Thymus (tissue), 11 donors: ENCODE measurements around the gene DEAF1. TPM values are rescaled to one million over a fixed set of nuclear protein-coding genes. Genes with fewer than 3 reads are reported as not detected.

Source experiments
- DNase-seq, 9 donors: peaks; one replicate each; pipeline ENCODE4 v3.0.0-alpha.2; 2013; ENCODE audit warnings: low spot score in 9 of 9, low read depth in 6 of 9, missing footprints in 1 of 9
- H3K27ac ChIP-seq, 2 donors: one replicate each; pipeline ENCODE4 v1.5.1; 2013; ENCODE audit warnings: control low read depth in 1 of 2, low read depth in 1 of 2, low read length in 1 of 2, mild to moderate bottlenecking in 1 of 2, moderate library complexity in 1 of 2
- H3K27me3 ChIP-seq, 2 donors: one replicate each; pipeline ENCODE4 v1.5.1; 2013; ENCODE audit warnings: low read length in 1 of 2; ENCODE audit not compliant: control insufficient read depth in 2 of 2, insufficient read depth in 1 of 2
- H3K36me3 ChIP-seq, 2 donors: one replicate each; pipeline ENCODE4 v1.5.1; 2013; ENCODE audit warnings: low read length in 1 of 2, mild to moderate bottlenecking in 1 of 2, moderate library complexity in 1 of 2; ENCODE audit not compliant: control insufficient read depth in 2 of 2, insufficient read depth in 2 of 2
- H3K4me1 ChIP-seq, 2 donors: one replicate each; pipeline ENCODE4 v1.5.1; 2013; ENCODE audit warnings: low read length in 2 of 2; ENCODE audit not compliant: control insufficient read depth in 2 of 2, insufficient read depth in 2 of 2
- H3K4me3 ChIP-seq, 2 donors: one replicate each; pipeline ENCODE4 v1.5.1; 2013; ENCODE audit warnings: low read length in 2 of 2, control low read depth in 1 of 2, mild to moderate bottlenecking in 1 of 2
- H3K9me3 ChIP-seq, 2 donors: one replicate each; pipeline ENCODE4 v1.5.1; 2013; ENCODE audit warnings: low read length in 1 of 2, mild to moderate bottlenecking in 1 of 2; ENCODE audit not compliant: control insufficient read depth in 2 of 2, insufficient read depth in 1 of 2
- WGBS: extraction: QIAGEN DNeasy Blood & Tissue Kit; methylation state at CpG from one replicate; pipeline ENCODE4 v1.1.7; 2013; 5-methylcytosine and 5-hydroxymethylcytosine counted together
- polyA plus RNA-seq: library from polyadenylated mRNA; stranded (reverse); fragments of 200-250 nt; gene quantifications from one replicate; pipeline ENCODE4 v1.2.3, GENCODE V29; 2013
- total RNA-seq: library from RNA; stranded (reverse); fragments of 120-200 nt; gene quantifications from one replicate; pipeline ENCODE4 v1.2.4, GENCODE V29; 2013
- donor health status: healthy.

The DEAF1 gene
- total and polyA plus RNA-seq, 2 donors, result 20.7 to 27.2 TPM

GRCh38 chr11:680476-680875 lies 14.5 kb downstream of the DEAF1 start:
- WGBS, result 93% methylated on average over 19 of the region's 19 CpGs
- Histone ChIP-seq H3K4me3 (no peak overlapping the region), H3K36me3 (peaks cover 64 to 85% of the 10 kb centered on the region in 2 donors), H3K4me1 (no peaks in the 10 kb centered on the region), H3K9me3 (peaks cover 0 to 2% of the 10 kb centered on the region in 2 donors), H3K27me3 (no peaks in the 10 kb centered on the region), H3K27ac (no peak overlapping the region)
- no peak for DNase-seq

DNA sequence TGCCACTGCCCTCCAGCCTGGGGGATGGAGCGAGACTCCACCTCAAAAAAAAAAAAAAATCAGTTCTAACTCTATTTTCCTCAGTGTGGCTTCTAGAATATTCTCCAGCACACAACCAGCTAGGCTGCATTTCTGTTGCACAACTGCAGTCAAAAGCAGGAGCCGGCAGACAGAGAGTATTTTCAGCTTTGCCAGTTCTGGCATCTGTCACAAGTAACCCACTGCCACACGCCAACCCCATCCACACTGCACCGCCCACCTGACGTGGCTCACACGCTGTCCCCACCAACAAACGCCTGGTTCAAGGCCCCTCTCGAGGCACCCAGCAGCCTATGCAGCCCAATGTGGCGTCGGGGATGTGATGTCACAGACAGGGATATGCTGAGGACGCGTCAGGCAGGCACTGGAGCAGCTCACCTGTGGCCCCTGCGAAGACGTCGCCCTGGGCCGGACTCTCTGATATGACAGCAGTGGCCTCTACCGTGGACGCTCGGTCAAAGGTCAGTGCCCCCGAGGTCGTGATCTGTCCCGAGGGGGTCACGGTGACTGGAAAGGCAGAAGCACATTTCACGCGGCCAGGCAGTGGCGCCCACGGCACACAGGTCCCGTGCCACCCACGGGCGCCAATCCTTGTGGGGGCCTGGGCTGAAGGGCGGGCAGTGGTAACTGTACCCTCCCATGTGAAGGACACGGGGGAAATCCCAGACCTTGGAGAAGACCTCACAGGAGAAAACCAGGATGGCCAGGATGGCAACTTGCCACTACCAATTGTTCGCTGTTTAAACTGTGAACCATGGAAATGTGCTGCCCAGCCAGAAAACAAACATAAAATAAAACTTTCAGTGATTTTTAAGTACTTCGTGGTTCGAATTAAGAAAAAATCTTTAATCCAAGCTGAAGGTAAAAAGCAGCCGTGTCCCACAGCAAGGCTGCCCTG lies 15.5 kb downstream of the DEAF1 start:
- no peak for DNase-seq
- no peaks in the 10 kb centered on the region for H3K4me1 ChIP-seq
- no peaks in the 10 kb centered on the region for H3K27me3 ChIP-seq
- peaks cover 58 to 83% of the 10 kb centered on the region in 2 donors for H3K36me3 ChIP-seq
- peaks cover 0 to 2% of the 10 kb centered on the region in 2 donors for H3K9me3 ChIP-seq
- H3K4me3 ChIP-seq, result no peak overlapping the region
- 98% methylated on average over 36 of the region's 36 CpGs for WGBS
- no peak overlapping the region for H3K27ac ChIP-seq

DNA sequence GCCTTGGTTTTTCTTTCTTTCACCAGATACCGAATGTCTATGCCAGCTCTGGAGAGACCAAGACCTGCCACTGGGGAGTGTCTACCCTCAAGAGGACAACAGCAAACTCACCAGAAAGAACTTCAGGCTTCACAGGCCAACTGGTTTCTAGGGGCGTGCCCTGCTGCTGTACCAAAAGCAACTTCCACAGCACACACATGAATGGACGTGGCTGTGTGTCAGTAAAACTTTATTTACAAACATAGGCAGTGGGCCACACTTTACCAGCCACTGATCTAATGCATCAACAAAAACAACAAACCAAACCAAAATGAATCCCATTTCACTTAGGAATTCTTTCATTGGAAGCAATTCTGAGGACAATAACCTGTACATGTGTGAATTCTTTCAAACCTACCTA lies 16.7 kb downstream of the DEAF1 start:
- Histone ChIP-seq H3K4me3 (no peak overlapping the region), H3K27me3 (no peaks in the 10 kb centered on the region), H3K27ac (no peak overlapping the region), H3K36me3 (peaks cover 59 to 84% of the 10 kb centered on the region in 2 donors), H3K4me1 (no peaks in the 10 kb centered on the region), H3K9me3 (peaks cover 0 to 2% of the 10 kb centered on the region in 2 donors)
- 98% methylated on average over 3 of the region's 3 CpGs for WGBS
- no peak for DNase-seq

DNA sequence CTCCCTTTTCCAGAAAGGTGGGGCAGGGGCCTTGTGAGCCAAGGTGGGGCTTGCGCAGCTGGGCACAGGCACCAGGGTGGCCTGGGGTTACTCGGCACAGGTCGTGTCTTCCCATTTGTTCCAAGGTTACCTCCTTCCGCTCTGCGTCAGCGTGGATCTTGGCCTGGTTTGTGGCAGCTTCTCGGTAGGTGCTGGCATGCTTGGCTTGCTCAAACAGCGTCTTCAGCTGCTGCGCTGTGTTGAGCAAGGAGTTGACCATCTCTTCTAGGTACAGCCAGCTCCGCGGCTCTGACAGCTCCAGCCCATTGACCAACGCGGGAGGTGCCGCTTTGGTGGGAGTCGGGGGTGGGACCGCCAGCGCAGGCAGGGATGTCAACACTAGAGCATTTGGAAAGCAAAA lies 20.6 kb downstream of the DEAF1 start:
- DNase-seq, result no peak
- WGBS, result 96% methylated on average over 17 of the region's 17 CpGs
- peaks cover 36 to 58% of the 10 kb centered on the region in 2 donors for H3K36me3 ChIP-seq

DNA sequence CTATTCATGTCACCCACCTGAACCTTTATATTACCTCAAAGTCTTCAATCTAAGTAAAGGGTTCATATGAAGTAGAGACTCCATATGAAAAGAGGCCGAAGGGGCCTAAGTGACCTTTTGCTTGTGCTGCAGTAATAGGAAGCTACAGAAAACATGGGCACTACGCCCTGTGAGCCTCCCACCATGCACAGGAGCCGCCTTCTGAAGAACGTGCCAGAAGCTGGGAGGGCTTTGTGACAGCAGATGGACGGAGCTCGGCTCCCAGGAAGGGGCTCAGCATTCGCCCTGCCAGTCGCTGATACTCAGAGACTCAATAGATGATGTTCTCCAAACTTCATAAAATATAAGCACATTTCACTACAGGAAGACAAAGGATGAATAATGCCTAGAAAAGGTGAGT lies 21.2 kb downstream of the DEAF1 start:
- WGBS, result 98% methylated on average over 8 of the region's 8 CpGs
- no peak for DNase-seq
- Histone ChIP-seq H3K9me3 (no peaks in the 10 kb centered on the region), H3K36me3 (peaks cover 35 to 53% of the 10 kb centered on the region in 2 donors), H3K4me3 (no peak overlapping the region), H3K27me3 (no peaks in the 10 kb centered on the region), H3K27ac (no peak overlapping the region), H3K4me1 (no peaks in the 10 kb centered on the region)

More for the DNA sequence above, 20.6 kb downstream of the DEAF1 start:
- Histone ChIP-seq H3K9me3 (no peaks in the 10 kb centered on the region), H3K27me3 (no peaks in the 10 kb centered on the region), H3K27ac (no peak overlapping the region), H3K4me1 (no peaks in the 10 kb centered on the region), H3K4me3 (no peak overlapping the region)

DNA sequence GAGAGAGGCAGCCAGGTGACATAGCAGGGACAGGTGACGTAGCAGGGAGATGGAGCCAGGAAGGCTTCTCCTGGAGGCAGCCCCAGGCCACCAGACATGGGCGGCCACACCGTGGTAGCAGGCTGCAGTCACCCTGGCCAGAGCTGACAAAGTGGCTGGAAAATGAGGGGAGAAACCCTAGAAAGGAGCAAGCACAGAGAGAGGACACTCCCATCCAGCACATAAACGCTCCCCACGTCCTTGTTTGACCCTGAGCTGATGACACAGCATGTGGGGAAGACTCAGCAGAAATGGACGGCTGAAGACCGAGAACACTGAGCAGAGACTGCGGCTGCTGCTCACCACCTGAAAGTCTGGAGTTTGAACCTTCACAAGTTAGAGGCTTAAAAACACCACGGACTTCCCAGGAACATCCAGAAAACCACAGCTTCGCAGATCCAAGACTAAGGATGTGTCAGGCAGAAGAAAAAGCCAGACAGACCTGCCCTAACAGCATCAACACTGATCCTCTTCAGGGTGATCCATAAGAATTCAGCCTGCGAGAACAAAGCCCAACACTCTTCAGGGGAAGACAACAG lies 29.2 kb downstream of the DEAF1 start:
- no peak for DNase-seq
- Histone ChIP-seq H3K9me3 (no peaks in the 10 kb centered on the region), H3K36me3 (peaks cover 30 to 36% of the 10 kb centered on the region in 2 donors), H3K27ac (no peak overlapping the region), H3K27me3 (no peaks in the 10 kb centered on the region), H3K4me3 (no peak overlapping the region), H3K4me1 (no peaks in the 10 kb centered on the region)
- WGBS, result 87% methylated on average over 11 of the region's 11 CpGs

DNA sequence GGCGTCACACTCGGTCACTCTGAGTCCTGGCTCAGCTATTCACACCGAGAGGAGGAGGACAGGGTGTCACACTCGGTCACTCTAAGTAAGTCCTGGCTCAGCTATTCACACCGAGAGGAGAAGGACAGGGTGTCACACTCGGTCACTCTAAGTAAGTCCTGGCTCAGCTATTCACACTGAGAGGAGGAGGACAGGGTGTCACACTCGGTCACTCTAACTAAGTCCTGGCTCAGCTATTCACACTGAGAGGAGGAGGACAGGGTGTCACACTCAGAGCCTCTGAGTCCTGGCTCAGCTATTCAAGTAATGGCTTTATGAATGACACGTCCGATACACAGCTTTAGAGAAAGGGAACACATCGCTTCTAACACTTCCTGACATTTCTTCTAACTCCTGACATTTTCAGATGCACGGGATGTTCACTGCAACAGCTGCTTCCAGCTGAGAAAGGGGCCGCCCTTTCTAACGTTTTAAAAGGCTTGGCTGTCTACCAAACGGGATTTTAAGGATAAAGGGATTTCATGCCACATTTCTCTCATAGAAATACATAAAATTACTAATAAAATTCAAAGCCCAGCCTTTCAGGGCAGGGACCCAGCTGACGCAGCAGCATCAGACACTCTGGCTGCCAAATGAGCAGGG lies 29.8 kb downstream of the DEAF1 start:
- no peak overlapping the region for H3K4me3 ChIP-seq
- H3K27me3 ChIP-seq, result no peaks in the 10 kb centered on the region
- WGBS, result 97% methylated on average over 15 of the region's 15 CpGs
- H3K36me3 ChIP-seq, result peaks cover 36 to 38% of the 10 kb centered on the region in 2 donors
- H3K27ac ChIP-seq, result no peak overlapping the region
- no peak for DNase-seq
- no peaks in the 10 kb centered on the region for H3K4me1 ChIP-seq
- H3K9me3 ChIP-seq, result no peaks in the 10 kb centered on the region

DNA sequence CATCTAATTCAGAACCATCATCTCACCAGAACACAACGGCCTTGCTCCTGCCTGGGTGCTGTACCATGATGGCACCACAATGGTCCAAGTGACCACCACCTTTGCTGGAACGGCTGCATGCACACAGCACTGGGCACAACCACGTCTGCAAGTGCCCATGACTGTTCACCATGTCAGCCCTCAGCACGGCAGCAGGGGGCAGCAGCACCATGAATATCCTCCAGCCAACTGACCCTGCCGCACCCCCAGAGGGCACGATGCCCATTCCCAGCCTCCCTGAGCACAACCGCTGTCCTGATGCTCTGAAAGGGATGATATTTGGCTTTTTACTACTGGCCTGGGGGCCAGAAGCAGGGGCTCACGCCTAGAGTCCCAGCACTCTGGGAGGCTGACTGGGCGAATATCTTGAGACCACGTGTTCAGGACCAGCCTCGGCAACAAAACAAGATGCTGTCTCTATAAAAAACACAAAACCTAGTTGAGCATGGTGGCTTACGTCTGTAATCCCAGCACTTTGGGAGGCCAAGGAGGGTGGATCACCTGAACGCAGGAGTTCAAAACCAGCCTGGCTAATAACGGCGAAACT lies 32.2 kb downstream of the DEAF1 start:
- no peaks in the 10 kb centered on the region for H3K27me3 ChIP-seq
- DNase-seq, result peak in 1 of 9 donors; percentile 26

More for the DNA sequence above, 32.2 kb downstream of the DEAF1 start:
- 88% methylated on average over 15 of the region's 15 CpGs for WGBS
- Histone ChIP-seq H3K4me1 (no peaks in the 10 kb centered on the region), H3K9me3 (peaks cover 0 to 3% of the 10 kb centered on the region in 2 donors), H3K27ac (no peak overlapping the region), H3K4me3 (no peak overlapping the region), H3K36me3 (peaks cover 52% of the 10 kb centered on the region in 2 donors)
